ENCODE data around the gene PSMG4. TPM values are rescaled to one million over a fixed set of nuclear protein-coding genes. Genes with fewer than 3 reads are reported as not detected.

PSMG4 gene
- total and polyA plus RNA-seq, 9 of the 15 experiments (the other 6 are each of a cell fraction or from before 2014, with no cell fraction given): 12.9 to 185 (median 52.0) TPM

- TF ChIP-seq, protein P1, sequence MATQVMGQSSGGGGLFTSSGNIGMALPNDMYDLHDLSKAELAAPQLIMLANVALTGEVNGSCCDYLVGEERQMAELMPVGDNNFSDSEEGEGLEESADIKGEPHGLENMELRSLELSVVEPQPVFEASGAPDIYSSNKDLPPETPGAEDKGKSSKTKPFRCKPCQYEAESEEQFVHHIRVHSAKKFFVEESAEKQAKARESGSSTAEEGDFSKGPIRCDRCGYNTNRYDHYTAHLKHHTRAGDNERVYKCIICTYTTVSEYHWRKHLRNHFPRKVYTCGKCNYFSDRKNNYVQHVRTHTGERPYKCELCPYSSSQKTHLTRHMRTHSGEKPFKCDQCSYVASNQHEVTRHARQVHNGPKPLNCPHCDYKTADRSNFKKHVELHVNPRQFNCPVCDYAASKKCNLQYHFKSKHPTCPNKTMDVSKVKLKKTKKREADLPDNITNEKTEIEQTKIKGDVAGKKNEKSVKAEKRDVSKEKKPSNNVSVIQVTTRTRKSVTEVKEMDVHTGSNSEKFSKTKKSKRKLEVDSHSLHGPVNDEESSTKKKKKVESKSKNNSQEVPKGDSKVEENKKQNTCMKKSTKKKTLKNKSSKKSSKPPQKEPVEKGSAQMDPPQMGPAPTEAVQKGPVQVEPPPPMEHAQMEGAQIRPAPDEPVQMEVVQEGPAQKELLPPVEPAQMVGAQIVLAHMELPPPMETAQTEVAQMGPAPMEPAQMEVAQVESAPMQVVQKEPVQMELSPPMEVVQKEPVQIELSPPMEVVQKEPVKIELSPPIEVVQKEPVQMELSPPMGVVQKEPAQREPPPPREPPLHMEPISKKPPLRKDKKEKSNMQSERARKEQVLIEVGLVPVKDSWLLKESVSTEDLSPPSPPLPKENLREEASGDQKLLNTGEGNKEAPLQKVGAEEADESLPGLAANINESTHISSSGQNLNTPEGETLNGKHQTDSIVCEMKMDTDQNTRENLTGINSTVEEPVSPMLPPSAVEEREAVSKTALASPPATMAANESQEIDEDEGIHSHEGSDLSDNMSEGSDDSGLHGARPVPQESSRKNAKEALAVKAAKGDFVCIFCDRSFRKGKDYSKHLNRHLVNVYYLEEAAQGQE (IDR thresholded peaks at IDR 0.05; ENCODE audit: borderline replicate concordance): peak; percentile 89
- TF ChIP-seq, protein P1 (CRISPR knock-in tag; IDR thresholded peaks at IDR 0.05; ENCODE audit: low read depth): 0 out of 2 replicates have a peak, but pooled peaks have one; percentile 38
- no peak for TF ChIP-seq SRSF7 (optimal IDR thresholded peaks at IDR 0.05; ENCODE audit: low read depth, low read length)
- TF ChIP-seq NCOR1 (IDR thresholded peaks at IDR 0.05): no peak
- TF ChIP-seq RBBP5 (IDR thresholded peaks at IDR 0.05; ENCODE audit: borderline replicate concordance, insufficient read depth, low read length, poor library complexity, severe bottlenecking): peak; percentile 100
- TF ChIP-seq, protein P2, sequence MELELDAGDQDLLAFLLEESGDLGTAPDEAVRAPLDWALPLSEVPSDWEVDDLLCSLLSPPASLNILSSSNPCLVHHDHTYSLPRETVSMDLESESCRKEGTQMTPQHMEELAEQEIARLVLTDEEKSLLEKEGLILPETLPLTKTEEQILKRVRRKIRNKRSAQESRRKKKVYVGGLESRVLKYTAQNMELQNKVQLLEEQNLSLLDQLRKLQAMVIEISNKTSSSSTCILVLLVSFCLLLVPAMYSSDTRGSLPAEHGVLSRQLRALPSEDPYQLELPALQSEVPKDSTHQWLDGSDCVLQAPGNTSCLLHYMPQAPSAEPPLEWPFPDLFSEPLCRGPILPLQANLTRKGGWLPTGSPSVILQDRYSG (tag; conservative IDR thresholded peaks at IDR 0.05; ENCODE audit: low read depth): no peak
- no peak for TF ChIP-seq SRSF3 (IDR thresholded peaks at IDR 0.05; ENCODE audit: insufficient read depth, low read length)
- 0 out of 2 replicates have a peak, but pooled peaks have one; percentile 17 for TF ChIP-seq CAMTA2 (CRISPR knock-in tag; conservative IDR thresholded peaks at IDR 0.05)
- TF ChIP-seq SMARCC2 (IDR thresholded peaks at IDR 0.05; ENCODE audit: low read depth): no peak
Observed at GRCh38 chr6:3258720-3259490, at the start of gene PSMG4 (continued).
